GM12874 (cell line): ENCODE measurements around the gene UNKL.

Source experiments
- CTCF ChIP-seq: IDR thresholded peaks from 2 replicates; pipeline ENCODE4 v1.5.1; 2011; ENCODE audit warnings: low read depth, mild to moderate bottlenecking, control low read depth, low read length, moderate library complexity; ENCODE audit not compliant: insufficient read depth

The UNKL gene

DNA sequence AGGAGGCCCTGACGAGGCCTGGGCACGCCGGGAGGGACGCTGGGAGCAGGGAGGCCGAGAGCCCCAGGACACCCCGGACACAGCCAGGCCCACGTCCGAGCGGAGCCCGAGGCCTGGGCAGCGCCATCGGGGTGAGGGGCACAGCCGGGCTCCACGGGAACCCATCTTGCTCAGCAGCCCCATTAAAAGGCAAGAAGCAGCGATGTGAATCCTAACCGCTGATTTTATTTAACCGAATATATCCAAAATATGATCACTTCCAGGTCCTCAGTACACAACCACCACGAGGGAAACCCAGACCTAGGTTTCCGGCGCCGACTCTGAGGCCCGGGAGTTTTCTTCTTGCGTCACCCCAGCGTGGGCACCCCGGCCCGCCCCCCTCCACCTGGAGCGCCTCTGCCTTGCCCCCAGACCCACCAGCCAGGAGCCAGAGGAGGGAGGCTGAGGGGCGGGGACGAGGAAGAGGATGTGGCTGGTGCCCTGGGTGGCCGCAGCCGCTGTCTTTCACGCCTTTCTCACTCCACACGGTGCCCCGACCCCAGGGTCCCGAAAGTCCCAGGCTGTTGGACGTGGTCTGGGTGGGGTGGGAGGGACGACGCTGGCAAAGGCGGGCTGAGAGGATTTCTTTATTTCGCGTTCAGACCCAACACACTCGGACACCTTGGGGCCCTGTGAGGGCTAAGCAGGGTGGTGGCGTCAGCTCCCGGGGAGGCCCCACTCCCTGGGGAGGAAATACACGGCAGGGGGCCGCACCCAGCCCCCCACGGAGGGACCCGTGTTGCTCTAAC lies 30.4 kb upstream of the UNKL start:
- no peak for TF ChIP-seq CTCF

DNA sequence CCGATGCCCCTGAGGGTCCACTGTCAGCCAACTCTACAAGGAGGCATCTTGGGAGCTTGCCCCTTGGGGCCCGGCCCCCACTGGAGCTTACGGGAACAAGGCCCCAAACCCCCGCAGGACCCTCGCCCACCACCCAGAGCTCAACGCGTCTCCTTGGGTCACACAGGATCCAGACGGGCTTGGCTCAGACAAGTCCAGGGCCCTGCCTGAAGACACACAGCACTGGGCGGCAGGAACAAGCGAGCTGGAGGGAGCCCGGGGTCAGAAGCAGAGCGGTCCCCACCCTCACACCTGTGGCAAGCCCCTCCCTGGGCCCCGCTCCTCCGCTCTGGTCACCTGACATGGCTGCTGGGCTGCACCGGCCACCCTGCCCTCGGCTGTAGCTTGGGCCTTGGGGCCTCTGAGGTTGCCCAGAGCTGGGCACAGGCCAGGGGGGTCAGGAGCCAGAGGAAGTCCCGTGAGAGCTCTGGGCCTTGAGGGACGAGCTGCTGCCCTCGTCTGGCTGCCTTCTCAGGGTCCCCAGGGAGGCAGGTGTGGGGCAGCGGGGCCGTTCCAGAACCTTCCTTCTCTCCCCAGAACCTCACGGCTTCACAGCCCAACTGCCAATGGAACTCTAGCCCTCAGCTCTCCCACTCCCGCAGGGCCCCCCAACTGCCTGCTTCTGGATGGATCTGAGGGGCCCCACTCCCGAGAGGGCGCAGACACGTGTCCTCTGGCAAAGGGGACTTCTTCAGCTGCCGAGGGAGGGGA lies 29.7 kb upstream of the UNKL start, which contains the start of gene CCDC154:
Gene CCDC154, minus strand, starts transcription at position 577 of the 750 bp plus-strand sequence. Its CDS starts 234 bp downstream, at position 343.
- TF ChIP-seq CTCF = no peak

DNA sequence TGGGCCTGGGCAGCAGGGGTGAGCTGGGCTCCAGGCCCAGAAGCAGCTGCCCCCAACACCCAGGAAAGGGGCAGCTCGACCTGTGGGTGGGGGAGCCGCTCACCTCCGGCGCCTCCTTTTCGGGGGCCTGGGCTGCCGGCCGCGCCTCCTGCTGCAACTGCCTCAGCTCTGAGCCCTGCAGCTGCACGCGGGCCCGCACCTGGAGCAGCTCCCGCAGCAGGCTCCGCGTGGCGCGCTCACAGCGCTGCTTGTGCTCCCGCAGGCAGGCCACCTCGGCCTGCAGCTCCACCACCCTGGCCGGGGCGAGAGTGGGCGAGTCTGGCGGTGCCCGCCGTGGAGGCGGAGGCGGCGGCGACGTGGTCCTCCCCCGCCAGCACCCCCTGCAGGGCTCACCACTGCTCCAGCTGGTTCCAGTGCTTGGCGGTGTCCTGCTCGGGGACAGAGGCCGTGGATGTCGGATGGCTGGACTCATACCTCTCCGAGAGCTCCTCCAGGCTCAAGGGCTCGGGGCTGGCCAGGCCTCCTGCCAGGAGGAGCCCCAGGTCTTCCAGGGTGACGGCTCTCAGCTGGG lies 29.0 kb upstream of the UNKL start:
- TF ChIP-seq CTCF = no peak

GRCh38 chr16:1442697-1443096 lies 28.2 kb upstream of the UNKL start:
- TF ChIP-seq CTCF = no peak

DNA sequence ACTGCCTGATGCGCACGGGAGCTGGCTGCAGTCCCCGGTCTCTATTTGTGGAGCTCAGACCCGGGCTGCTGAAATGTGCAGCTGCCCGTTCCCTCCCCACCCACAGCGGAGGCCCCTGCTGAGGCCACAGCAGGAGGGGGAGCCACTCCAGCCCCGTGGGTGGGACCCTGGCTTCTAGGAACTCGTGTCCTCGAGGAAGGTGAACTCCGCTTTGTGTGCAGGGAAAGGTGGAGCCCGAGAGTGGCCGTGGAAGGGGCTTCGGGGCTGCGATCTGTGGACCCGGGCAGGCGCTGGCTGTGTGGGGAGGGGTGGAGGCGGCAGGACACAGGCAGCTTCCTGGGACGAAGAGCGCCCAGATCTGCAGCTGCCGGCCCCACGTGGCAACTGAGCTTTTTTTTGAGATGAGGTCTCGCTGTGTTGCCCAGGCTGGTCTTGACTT lies 26.9 kb upstream of the UNKL start:
- no peak for TF ChIP-seq CTCF

DNA sequence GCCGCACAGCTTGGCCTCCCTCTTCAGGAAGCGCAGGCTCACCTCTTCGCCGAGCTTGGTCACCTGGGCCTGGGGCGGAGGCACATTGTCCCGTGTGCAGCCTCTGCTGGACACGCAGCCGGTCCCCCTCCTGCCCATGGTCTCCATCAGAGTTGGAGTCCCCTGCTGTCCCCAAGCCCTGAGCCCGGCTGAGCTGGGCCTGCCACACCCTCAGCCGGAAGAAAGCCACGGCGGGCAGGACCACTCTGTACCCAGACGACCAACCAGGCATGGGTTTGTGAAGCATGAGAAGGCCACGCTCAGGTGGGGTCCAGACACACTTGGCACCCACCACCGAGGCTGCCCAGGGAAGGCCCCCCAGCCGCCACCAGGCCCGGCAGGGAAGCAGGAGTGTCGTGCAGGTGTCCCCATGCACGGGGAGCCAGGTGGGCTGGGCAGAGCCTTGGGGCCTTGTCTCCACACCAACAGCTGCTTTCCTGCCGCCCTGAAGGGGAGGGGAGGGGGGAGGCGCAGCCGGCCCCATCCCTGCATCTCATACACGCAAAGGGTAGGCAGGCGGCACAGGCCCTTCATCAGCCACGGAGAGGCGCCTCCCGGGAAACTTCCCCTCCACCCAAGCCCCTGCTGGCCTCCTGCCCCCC lies 24.7 kb upstream of the UNKL start:
- TF ChIP-seq CTCF = no peak
